HG03095 (cell line): Measurements from ENCODE around the gene TMOD3.

Experiments
- ATAC-seq: cut with Tn5 transposase; IDR thresholded peaks from one replicate; pipeline ENCODE4 v1.9.1; 2021; ENCODE audit warnings: moderate library complexity; ENCODE audit not compliant: unreplicated experiment

Gene TMOD3

DNA sequence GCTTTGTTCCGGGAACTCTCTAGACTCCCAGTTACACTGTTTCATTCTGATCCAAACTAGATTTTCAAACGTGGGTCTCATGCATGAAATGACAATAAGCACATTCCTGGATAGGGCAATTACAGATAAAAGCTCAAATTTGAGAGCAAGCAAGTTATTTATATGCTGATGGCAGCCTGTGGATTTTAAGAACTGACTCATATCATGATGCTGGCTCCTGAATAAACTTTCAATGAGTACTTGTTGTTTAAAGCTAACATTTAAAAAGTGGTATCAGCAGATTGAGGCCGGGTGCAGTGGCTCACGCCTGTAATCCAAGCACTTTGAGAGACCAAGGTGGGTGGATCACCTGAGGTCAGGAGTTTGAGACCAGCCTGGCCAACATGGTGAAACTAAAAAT, 75.5 kb downstream of the TMOD3 start:
- no peak for ATAC-seq

DNA sequence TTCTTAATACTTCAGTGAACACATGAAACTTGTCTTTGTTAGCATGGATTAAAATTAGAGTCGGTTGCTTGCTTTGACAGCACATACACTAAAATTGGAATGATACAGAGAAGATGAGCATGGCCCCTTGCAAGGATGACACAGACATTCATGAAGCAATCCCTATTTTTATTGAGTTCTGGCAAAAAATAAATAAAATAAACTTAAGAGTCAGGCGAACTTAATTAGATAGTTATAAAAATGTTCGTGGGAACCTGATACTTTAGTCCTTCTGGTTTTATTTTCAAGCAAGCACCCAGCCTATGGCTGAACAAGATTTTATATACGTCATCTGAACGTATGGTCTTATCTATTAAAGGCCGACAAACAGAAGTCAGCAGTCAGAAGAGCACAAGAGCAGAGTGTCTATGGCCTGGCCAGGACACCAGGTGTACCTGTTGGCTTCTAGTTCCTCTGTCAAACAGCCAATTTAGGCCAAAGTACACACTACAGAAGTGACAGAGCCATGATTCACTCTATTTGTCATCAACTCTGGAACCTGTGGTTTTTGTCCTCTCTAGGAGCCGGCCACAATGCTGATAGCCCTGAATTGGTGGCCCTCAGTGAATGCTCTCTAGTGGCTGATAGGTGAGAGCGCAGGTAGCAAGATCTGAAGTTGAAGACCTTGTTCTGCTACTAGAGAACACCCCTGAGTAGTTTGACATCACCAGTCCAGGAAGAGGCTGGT, 77.8 kb downstream of the TMOD3 start:
- ATAC-seq = no peak

DNA sequence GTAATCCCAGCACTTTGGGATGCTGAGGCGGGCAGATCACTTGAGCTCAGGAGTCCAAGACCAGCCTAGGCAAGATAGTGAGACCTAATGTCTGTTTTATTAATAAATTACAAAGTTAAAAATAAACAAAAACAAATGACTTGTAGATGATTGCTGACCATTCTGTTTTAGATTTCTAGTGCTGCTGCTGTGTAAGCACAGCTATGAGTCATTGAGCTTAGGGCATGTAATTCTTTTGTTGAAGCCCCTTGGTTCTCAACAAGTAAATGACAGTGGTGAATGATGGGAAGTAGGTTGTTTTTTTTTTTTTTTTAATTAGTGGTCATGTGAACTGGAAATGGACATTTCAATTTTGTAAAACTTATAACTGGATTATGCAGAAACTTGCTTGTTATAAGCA, 78.9 kb downstream of the TMOD3 start:
- no peak for ATAC-seq

DNA sequence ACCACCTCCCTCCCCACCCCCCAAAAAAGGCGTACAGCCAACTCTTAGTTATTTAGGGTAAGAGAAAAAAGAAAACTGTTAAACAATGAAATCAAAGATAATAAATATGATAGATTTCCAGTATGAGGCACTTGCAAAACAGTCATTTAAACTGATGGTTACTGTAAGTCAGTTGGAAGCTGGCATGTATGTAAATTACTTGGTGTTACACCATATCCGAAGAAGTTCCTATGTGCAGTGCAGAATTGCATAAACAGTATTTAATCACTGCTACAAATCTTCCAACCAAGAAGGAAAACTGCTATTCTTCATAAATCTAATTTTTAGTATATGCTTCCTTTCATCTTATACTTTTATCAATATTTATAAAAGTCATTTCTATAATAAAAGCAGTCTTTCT, 80.1 kb downstream of the TMOD3 start:
- ATAC-seq = no peak

DNA sequence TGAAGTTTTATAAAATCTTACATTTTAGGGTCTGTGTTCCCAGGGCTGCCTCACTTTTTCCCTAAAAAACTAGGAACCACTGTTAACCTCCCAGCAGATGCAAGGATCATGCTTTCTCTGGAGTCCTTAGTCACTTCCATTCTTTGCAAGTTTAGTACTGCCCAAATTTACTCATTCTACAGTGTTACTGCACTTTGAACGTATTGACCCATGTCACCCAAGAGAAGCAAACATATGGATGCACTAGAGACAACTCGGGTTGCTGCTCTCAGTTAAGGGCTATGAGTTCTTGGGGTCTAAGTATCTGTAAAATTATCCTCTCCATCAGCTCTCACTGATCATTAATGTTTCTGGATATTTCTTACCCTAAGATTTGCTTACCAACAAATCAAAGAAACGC, 83.1 kb downstream of the TMOD3 start:
- ATAC-seq = no peak

DNA sequence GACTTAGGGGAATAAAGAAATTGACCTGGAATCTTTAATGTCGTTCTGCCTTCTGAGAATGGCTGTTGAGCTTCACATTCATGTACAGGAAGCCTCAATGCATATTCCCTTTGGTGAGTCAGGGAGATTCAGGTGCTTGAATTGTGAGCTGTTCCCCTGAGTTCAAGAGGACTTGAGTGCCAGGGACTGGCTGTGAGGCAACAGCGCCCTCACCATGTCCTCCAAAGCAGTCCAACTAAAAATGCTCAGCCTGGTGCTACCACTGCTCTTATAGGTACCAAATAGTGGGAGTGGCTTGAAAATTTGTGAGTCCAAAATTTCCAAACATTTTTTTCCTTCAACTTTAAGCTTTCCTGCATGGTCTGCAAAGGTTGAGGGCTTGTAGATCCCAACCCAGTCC, 88.0 kb downstream of the TMOD3 start:
- ATAC-seq = no peak

DNA sequence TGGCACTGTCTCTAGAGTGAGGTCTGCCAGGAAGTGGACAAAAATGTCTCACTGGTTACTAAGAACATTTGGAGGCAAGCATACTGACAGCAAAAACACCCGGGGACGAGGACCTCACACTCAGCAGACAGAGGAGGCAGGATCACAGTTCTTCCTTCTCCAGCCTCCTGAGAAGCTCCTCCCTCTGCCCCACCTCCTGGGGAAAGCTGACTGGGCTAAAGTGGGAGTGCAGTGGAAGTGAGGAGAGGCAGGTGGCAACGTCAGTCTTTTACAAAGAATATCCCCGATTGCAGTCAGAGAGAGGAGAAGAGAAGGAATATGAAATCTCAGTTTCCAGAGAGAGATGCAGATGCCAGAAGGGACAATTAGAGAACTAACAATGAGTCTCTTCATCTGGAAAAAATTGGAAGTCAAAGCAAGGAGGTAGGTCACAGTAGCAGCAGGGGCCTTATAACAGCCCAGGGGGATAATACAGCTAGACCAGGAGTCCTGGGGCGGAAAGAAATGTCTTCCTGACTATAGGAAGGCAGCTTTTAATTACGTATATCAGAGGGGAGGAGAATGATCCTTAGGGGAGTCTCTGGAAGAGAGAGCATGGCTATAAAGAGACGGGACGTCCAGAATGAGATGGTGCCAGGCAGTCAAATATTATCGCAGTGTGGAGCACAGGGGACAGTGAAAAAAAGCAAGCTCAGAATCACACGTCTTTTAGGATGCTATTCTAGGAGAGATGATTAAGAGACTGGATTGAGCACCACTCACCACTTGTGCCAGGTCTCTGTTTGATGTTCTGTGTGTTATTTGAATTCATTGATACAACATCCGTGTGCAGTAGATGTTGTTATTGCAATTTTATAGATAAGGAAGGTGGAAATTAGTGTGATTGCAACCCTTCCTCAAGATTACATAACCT, 95.0 kb downstream of the TMOD3 start:
- no peak for ATAC-seq

DNA sequence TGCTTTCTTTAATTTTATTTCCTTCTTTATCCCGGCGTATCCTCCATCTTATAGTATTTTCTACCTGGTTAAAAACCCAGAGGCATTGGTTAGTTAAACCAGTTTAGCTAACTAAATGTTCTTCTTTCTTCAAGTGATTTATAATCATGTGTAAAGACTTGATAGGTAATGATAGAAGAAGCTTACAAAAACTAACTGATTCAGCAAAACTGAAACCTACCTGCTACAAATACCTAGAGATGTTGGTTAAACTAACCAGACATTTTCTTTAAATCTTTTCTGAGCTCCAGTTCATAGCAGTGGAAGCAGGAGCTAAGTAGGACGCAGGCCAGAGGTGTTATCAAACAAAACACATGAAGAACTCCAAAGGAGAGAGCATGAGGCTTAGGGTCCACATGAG, 97.4 kb downstream of the TMOD3 start:
- ATAC-seq = no peak

DNA sequence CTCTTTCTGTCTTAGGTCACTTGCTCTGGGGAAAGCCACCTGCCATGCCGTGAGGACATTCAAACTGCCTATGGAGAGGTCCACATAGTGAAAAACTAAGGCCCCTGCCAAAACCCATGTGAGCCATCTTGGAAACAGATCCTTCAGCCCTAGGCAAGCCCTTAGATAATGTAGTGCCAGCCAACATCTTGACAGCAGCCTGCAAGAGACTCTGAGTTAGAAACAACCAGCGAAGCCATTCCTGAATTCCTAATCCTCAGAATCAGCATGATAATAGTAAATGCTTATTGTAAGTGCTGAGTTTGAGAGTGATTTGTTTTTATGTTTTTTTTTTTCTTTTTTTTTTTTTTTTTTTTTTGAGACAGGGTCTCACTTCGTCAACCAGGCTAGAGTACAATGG, 101.6 kb downstream of the TMOD3 start:
- ATAC-seq = no peak

DNA sequence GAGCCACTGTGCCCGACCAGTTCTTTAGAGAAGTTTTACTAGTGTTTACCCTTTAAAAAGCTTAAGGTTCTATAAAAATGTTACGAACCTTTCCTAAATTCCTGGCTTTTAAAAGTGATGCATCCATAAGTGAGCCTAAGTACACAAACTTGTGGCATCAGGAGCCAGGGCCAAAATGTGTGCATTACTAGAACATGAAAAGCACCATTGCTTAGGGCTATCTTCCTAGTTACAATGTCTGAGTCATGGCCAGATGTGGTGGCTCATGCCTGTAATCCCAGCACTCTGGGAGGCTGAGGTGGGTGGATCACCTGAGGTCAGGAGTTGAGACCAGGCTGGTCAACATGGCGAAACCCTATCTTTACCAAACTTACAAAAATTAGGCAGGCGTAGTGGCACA, 102.2 kb downstream of the TMOD3 start:
- no peak for ATAC-seq

DNA sequence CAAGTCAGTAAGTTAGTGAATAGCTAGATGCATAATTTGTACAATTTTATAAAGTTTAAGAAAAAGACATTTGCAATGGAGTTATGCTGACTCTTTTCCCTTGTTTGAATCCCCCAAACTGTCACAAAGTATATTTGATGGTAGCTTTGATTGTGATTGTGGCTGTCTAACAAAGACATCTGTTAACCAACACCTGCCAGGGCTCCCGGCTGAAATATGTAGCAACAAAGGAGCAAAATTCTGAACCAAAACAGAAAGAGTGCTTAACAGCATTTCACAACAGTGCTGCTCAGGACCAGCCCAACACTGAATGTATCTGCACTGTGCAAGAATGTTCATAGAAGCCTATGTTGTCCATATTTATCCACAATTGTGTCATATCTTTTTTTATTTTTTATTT, 102.7 kb downstream of the TMOD3 start:
- no peak for ATAC-seq

DNA sequence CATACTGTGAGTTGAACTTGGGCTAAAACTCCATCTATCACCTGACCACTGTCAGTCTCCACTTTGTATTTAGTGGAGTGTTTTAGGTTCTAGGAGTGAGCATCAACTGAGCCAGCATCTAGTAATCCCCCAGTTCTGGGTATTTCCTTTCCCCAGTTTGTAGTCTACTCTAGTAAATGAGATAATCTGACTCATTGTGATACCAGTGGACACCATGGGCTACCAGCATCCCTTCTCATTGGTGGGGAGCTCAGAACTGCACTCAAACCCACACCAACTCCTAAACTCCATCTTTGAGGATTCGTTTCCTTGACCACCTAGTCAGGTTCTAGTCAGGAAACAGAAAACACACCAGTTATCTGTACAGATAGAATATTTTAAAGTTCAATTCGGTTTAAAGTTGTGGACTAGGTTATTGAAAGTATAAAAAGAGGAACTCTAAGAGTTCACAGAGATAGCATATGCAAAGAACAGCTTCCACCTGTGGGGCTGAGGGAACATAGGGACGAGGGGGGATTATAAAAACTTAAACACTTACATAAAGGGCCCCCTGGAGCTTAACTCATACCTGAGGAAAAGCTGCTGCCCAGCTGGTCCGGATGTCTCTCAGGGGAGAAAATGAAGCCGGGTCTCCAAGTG, 106.1 kb downstream of the TMOD3 start:
- peak; percentile 88 for ATAC-seq

DNA sequence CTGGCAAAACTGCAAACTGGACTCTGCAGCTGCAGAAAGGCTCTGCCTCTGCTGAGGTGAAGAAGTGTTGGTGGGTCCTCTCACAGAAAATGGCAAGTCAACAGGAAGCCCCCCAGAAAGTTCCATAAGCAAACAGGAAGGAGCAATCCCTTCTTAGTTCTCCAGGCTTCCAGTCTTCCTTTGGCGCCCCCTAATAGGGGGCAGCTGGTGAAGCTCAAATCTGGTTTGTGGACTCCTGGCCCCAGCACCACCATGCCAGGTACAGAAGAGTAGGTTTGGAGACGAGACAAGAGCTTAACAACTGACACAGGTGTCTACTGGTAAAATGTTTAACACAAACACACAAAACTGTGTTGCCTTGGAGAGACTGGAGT, 106.6 kb downstream of the TMOD3 start:
- ATAC-seq = no peak

DNA sequence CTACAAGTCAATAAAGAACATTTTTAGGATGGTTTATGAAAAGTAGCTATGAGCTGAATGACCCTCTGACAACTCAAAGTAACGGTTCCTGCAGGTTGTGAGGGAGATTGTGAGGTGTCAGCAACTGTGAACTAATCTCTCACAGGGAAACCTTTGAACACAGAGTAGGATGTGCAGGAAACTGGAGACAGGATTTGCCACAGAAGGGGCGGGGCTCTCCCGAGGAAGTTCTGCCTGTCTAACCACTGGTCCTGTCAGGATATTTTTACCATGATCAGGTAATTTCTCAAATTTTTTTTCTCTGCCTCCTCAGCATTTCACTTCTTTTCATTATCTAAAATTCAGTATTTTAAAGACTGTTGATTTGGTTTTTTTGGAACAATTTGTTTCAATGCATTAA, 108.8 kb downstream of the TMOD3 start:
- no peak for ATAC-seq

DNA sequence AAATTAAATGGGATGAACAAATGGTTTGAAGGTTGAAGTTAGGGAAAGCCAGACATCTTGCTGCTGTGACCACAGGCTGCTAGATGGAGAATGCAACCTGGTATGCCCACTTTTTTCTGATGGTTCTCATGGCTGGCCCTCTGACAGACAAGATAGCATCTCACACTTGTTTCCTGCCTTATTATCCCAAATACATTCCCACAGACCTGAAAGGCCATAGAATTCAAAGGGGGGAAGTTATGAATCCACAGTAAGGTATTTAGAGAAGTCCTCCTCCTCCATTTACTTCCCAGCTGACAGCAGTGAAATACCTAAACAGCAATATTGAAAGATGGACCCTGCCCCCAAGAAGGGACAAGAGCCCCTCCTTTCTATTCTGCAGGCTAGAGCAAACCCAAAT, 109.8 kb downstream of the TMOD3 start:
- no peak for ATAC-seq

DNA sequence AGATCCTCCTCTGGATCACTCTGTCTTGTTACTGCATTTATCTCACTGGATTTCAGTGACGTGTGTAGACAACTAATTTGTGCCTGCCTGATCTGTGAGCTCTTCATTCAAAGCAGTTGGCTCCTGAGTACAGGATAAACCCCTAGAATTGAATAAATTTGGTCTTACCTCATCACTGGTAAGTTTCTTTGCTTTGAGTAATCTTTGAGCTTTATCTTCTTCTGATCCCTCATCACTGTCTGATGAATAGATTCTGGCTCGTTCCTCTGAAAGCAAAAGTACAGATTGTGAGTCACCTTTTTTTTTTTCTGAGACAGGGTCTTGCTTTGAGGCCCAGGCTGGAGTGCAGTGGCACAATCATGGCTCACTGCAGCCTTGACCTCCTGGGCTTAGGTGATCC, 117.7 kb downstream of the TMOD3 start:
- no peak for ATAC-seq

DNA sequence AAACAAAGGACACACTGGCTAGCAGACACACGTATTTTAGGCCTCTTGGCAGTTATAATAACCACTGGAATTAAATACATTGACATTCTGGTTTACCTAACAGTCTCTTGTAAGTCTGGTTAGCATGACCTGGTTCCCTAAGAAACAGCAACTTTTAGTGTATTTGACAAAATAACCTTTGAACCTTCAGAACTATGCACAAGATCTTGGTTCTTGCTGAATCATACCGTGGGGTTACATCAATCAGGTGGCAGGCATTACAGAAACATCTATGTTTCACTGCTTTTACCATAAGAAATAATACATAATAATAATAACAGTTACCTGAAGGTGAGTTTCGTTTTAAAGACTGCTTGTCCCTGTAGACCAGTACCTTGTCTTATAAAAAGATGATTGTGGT, 123.4 kb downstream of the TMOD3 start:
- no peak for ATAC-seq

DNA sequence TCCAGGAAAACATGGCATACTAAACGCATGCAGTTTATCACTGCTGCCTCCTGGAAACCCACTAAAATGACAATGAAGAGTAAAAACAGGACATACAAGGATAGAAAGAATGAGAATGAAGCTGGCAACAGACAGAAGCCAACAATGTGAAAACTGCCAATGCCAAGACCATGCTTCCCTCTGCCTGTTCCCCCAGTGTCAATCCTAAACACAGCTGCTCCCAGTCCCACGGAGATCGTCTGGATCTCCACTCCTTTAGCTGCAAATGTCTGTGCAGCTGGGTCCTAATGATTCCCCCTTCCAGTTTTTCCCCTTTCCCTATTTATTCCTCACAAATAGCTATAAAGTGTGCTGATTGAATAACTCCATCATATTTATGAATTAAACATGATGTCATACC, 126.1 kb downstream of the TMOD3 start:
- ATAC-seq = no peak
